B cell (primary cell): Measurements from ENCODE around the gene RIPOR3. TPM values are rescaled to one million over a fixed set of nuclear protein-coding genes. Genes with fewer than 3 reads are reported as not detected.

Experiments used
- ATAC-seq: fragments of 200-7000 bp; cut with Tn5 transposase; one replicate; pipeline ENCODE4 v1.10.0; 2021; ENCODE audit warnings: low read depth, mild to moderate bottlenecking, moderate number of reproducible peaks, moderate library complexity
- CTCF ChIA-PET: fragments of 350-600 bp; sonication (Branson Sonifier 250); formaldehyde crosslinking; loops from one replicate; lab custom pipeline; 2021; ENCODE audit warnings: antibody characterized with exemption, inconsistent platforms; lab: Charles Lee
- POLR2A ChIA-PET: fragments of 350-600 bp; sonication (Branson Sonifier 250); formaldehyde crosslinking; loops from one replicate; lab custom pipeline; 2021; ENCODE audit warnings: antibody characterized with exemption; lab: Charles Lee
- DNase-seq: peaks from one replicate; pipeline ENCODE4 v3.0.0; 2013
- H2AFZ ChIP-seq: 2 replicates; pipeline ENCODE4 v1.6.1; 2012; ENCODE audit warnings: mild to moderate bottlenecking, low read depth, low read length; ENCODE audit not compliant: insufficient read depth, poor library complexity, severe bottlenecking
- H3K27ac ChIP-seq, 2 donors: 1 replicate in 1 of 2; 2 replicates in 1 of 2; pipeline ENCODE4 v1.5.1; 2012 to 2013; ENCODE audit warnings: low read length in 2 of 2, mild to moderate bottlenecking in 2 of 2, moderate library complexity in 1 of 2
- H3K27me3 ChIP-seq, 4 experiments: fragments of 200-600 bp in 1 of 4; sonication (generic) in 1 of 4; replicated peaks in 1 of 4; 1 replicate in 2 of 4; 2 replicates in 2 of 4; pipeline versions ENCODE4 v1.6.1 to v1.7.0; 2013 to 2016; ENCODE audit warnings: low read length in 3 of 4, mild to moderate bottlenecking in 2 of 4, mixed read lengths in 1 of 4, moderate library complexity in 1 of 4; ENCODE audit not compliant: insufficient read depth in 4 of 4, control insufficient read depth in 3 of 4; ENCODE audit errors: control extremely low read depth in 1 of 4
- H3K36me3 ChIP-seq, 2 experiments: replicated peaks in 1 of 2; 1 replicate in 1 of 2; 2 replicates in 1 of 2; pipeline versions ENCODE4 v1.6.1 to v1.7.1; 2013; ENCODE audit warnings: low read length in 1 of 2; ENCODE audit not compliant: insufficient read depth in 2 of 2, control insufficient read depth in 1 of 2; ENCODE audit errors: control extremely low read depth in 1 of 2, extremely low read depth in 1 of 2
- H3K4me1 ChIP-seq, 2 donors: fragments of 200-600 bp in 1 of 2; sonication (generic) in 1 of 2; 1 replicate in 1 of 2; 2 replicates in 1 of 2; pipeline versions ENCODE4 v1.5.1 to v1.6.1; 2013 to 2017; ENCODE audit warnings: low read length in 2 of 2; ENCODE audit not compliant: control insufficient read depth in 2 of 2, insufficient read depth in 2 of 2
- H3K4me2 ChIP-seq: replicated peaks from 2 replicates; pipeline ENCODE3; 2012; ENCODE audit warnings: mild to moderate bottlenecking, low read depth, low read length; ENCODE audit not compliant: poor library complexity, severe bottlenecking
- H3K4me3 ChIP-seq, 5 experiments: fragments of 200-600 bp in 1 of 5; sonication (generic) in 1 of 5; 1 replicate in 3 of 5; 2 replicates in 2 of 5; pipeline versions ENCODE4 v1.5.1 to v1.7.0; 2011 to 2016; ENCODE audit warnings: low read length in 4 of 5, mild to moderate bottlenecking in 4 of 5, low read depth in 2 of 5, control low read depth in 1 of 5, moderate library complexity in 1 of 5; ENCODE audit not compliant: insufficient read depth in 1 of 5; ENCODE audit errors: control extremely low read depth in 1 of 5, extremely low read depth in 1 of 5
- H3K79me2 ChIP-seq: fragments of 200-600 bp; sonication (generic); one replicate; pipeline ENCODE4 v1.6.0; 2016; ENCODE audit warnings: low read length; ENCODE audit not compliant: control insufficient read depth, insufficient read depth
- H3K9ac ChIP-seq: fragments of 200-600 bp; sonication (generic); 2 replicates; pipeline ENCODE4 v1.6.1; 2017; ENCODE audit warnings: mild to moderate bottlenecking, low read length, moderate library complexity
- H3K9me3 ChIP-seq, 3 donors: one replicate each; pipeline versions ENCODE4 v1.6.1 to v1.7.1; 2013; ENCODE audit warnings: low read length in 2 of 3; ENCODE audit not compliant: control insufficient read depth in 2 of 3, insufficient read depth in 1 of 3; ENCODE audit errors: control extremely low read depth in 1 of 3
- H4K20me1 ChIP-seq: 2 replicates; pipeline ENCODE4 v1.6.0; 2012; ENCODE audit warnings: mild to moderate bottlenecking, low read length; ENCODE audit not compliant: insufficient read depth, control insufficient read depth, poor library complexity, severe bottlenecking
- H3K27ac Mint-ChIP-seq: one replicate; pipeline ENCODE4 v1.8.0; 2021; ENCODE audit warnings: mixed read lengths
- H3K27me3 Mint-ChIP-seq: one replicate; pipeline ENCODE4 v1.8.0; 2021; ENCODE audit warnings: mixed read lengths
- H3K4me1 Mint-ChIP-seq: one replicate; pipeline ENCODE4 v1.8.0; 2021; ENCODE audit warnings: mixed read lengths
- H3K4me3 Mint-ChIP-seq: one replicate; pipeline ENCODE4 v1.8.0; 2021; ENCODE audit warnings: mixed read lengths
- H3K9me3 Mint-ChIP-seq: one replicate; pipeline ENCODE4 v1.8.0; 2022; ENCODE audit warnings: mixed read lengths; ENCODE audit not compliant: insufficient read depth
- CTCF ChIP-seq: fragments of 200-600 bp; IDR thresholded peaks from one replicate; pipeline ENCODE4 v1.8.0; 2022; ENCODE audit warnings: antibody characterized with exemption, mild to moderate bottlenecking
- EZH2 ChIP-seq: IDR thresholded peaks from 2 replicates; pipeline ENCODE4 v1.6.1; 2012; ENCODE audit warnings: borderline replicate concordance, low read depth, mild to moderate bottlenecking, moderate library complexity, low read length; ENCODE audit not compliant: insufficient read depth, poor library complexity, severe bottlenecking
- WGBS: methylation state at CpG from one replicate; pipeline ENCODE4 v1.1.5; 2013; ENCODE audit warnings: missing lambda C conversion rate; ENCODE audit not compliant: insufficient coverage; 5-methylcytosine and 5-hydroxymethylcytosine counted together
- intact Hi-C: fragments of 100-400 bp; cut with micrococcal nuclease; formaldehyde crosslinking; loops from one replicate; pipeline ENCODE4 v1.10.0; 2022
- polyA plus RNA-seq: library from polyadenylated mRNA; depleted of rRNA; stranded (reverse); fragments of >200 nt; gene quantifications from 2 replicates; pipeline ENCODE4 v1.2.3, GENCODE V29; 2012
- total RNA-seq, 2 donors: library from RNA; stranded (reverse); fragments of 120-200 nt in 1 of 2; gene quantifications; 1 replicate in 1 of 2; 2 replicates in 1 of 2; pipeline versions ENCODE4 v1.2.3 to v1.2.4, GENCODE V29; 2013 to 2022

RIPOR3 gene
- total and polyA plus RNA-seq, 2 donors (not counting 1 experiment from before 2014, with no cell fraction given), result 0.09 to 0.27 TPM

- Mint-ChIP-seq H3K9me3 (no peaks in the 10 kb centered on the region), H3K27ac (no peak overlapping the region), H3K27me3 (peaks cover 27% of the 10 kb centered on the region), H3K4me1 (no peaks in the 10 kb centered on the region), H3K4me3 (no peak overlapping the region)
- no peak for TF ChIP-seq EZH2
- TF ChIP-seq CTCF, result no peak
- Histone ChIP-seq H3K9me3 (no peaks in the 10 kb centered on the region), H3K9ac (no peak overlapping the region), H3K4me1 (no peaks in the 10 kb centered on the region), H3K27ac (no peak overlapping the region), H3K27me3 (peaks cover 0 to 6% (median 2%) of the 10 kb centered on the region in 4 experiments), H4K20me1 (no peaks in the 10 kb centered on the region), H3K4me3 (no peak overlapping the region), H3K4me2 (no peak overlapping the region), H2AFZ (no peak overlapping the region), H3K36me3 (no peaks in the 10 kb centered on the region), H3K79me2 (no peaks in the 10 kb centered on the region)
- WGBS, result 73% methylated on average over 5 of the region's 13 CpGs
- POLR2A ChIA-PET, result no interaction called here
- DNase-seq (no peak), ATAC-seq (no peak)
- CTCF ChIA-PET, result no interaction called here
- intact Hi-C loops, result no loop called here
Observed at GRCh38 chr20:50717974-50718761, 26.8 kb upstream of the RIPOR3 start.

- Histone ChIP-seq H3K9me3 (no peaks in the 10 kb centered on the region), H3K27ac (no peak overlapping the region), H3K79me2 (no peaks in the 10 kb centered on the region), H3K4me3 (no peak overlapping the region), H3K9ac (no peak overlapping the region), H2AFZ (no peak overlapping the region), H3K4me2 (no peak overlapping the region), H3K27me3 (peaks cover 0 to 11% (median 2%) of the 10 kb centered on the region in 4 experiments), H3K36me3 (no peaks in the 10 kb centered on the region), H4K20me1 (no peaks in the 10 kb centered on the region), H3K4me1 (no peaks in the 10 kb centered on the region)
- ChIA-PET CTCF (interaction anchor here (0.7 kb wide), 1 partner anchor 142 kb away, joined by 4 read pairs; no protein-coding TSS in a partner anchor), POLR2A (no interaction called here)
- Mint-ChIP-seq H3K4me1 (no peaks in the 10 kb centered on the region), H3K9me3 (no peaks in the 10 kb centered on the region), H3K4me3 (no peak overlapping the region), H3K27me3 (peaks cover 33% of the 10 kb centered on the region), H3K27ac (no peak overlapping the region)
- ATAC-seq (no peak), DNase-seq (no peak)
- intact Hi-C loops, result no loop called here
- WGBS, result no CpG with 5 or more reads among the region's 2 CpGs
- TF ChIP-seq CTCF (no peak), EZH2 (no peak)
Observed at GRCh38 chr20:50717312-50717711, 26.0 kb upstream of the RIPOR3 start.
